ENCODE results near the gene ATP1A4. TPM values are rescaled to one million over a fixed set of nuclear protein-coding genes. Genes with fewer than 3 reads are reported as not detected.

Gene ATP1A4
- total and polyA plus RNA-seq, 2 of the 13 experiments (the other 11 are each of a cell fraction or from before 2014, with no cell fraction given) = not detected

DNA sequence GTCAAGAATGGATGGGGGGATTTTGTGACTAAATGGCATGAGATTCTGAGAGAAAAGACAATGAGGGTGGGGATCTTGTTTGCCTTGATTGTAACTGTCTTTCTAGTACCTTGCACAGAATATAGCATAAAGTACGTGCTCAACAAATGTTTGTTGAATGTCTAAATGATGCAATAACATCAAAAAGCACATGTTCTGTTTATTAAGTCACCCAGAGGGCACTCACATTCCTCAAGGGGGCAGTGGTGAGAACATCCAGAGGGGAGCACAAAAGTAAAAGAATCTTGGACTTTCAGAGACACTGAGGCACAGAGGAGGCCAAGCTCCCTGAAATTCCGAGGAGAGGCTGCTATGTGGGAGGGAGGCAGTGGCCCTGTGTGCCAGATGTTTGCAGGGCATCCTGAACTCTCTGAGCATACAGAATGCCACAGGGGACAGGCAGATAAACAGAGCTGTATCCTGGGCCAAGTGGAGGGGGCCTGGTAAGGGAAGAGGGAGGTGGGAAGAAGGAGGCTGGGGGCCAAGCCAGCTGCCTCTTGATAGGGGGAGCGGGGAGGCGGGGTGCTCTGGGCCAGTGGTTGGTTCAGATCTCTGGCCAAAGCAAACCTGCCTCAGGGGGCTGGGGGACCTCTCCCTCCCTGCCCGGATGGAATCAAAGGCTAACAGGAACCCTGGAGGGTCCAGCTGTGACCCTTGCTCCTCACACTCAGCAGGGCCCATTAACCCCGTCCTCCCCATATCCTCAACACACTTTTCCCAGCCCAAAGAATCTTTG, 42.3 kb upstream of the ATP1A4 start:
- Histone ChIP-seq H3K36me3 (replicated peaks in 1 of 2; ENCODE audit: control insufficient read depth in 1 of 2, insufficient read depth in 2 of 2, low read length in 2 of 2) (no peaks in the 10 kb centered on the region; a peak in 1 of 5 replicates), H3K27ac (ENCODE audit: extremely low read length, insufficient read depth, low read length) (peak overlapping the region; percentile 70), H3K4me3 (replicated peaks in 1 of 3; ENCODE audit: insufficient read depth in 1 of 3, low read depth in 2 of 3, low read length in 3 of 3) (peak overlapping the region in 2 of 3 experiments; percentile 19 to 38; a peak in 2 of 6 replicates), H3K9ac (ENCODE audit: insufficient read depth, low read depth, low read length) (peak overlapping the region; percentile 24; the same call in 1 of the 2 replicates), H3K9me3 (ENCODE audit: low read length) (no peaks in the 10 kb centered on the region), H2AFZ (ENCODE audit: low read length) (no peak overlapping the region), H3K4me1 (ENCODE audit: insufficient read depth, low read length) (peaks cover 75% of the 10 kb centered on the region), H3K27me3 (ENCODE audit: control insufficient read depth in 1 of 2, insufficient read depth in 2 of 2, low read length in 2 of 2) (no peaks in the 10 kb centered on the region), H3K79me2 (ENCODE audit: insufficient read depth, low read length) (no peaks in the 10 kb centered on the region), H4K20me1 (ENCODE audit: insufficient read depth, low read length) (no peaks in the 10 kb centered on the region), H3K4me2 (ENCODE audit: low read depth, low read length) (peak overlapping the region; percentile 79)
- ATAC-seq = peak; percentile 77
- ChIA-PET CTCF (ENCODE audit: low intra/inter-chr PET ratio, low total read pairs) (interaction anchor here (0.7 kb wide), 1 partner anchor 55 kb away, joined by 3 read pairs; no protein-coding TSS in a partner anchor), POLR2A (no interaction called here)
- 0% methylated on average over 5 of the region's 6 CpGs for WGBS (ENCODE audit: low lambda C conversion rate)
- intact Hi-C loops (cut with micrococcal nuclease; ENCODE audit: unreplicated experiment) (loop anchor here (2.0 kb wide), 1 partner anchor 144 kb away; no protein-coding TSS in a partner anchor), in situ Hi-C loops (cut with HindIII; ENCODE audit: extremely low pct_ligation_motif_present, low pct_unique_long_range_greater_than_20kb) (loop anchor here (10.0 kb wide), 1 partner anchor 106 kb away; no protein-coding TSS in a partner anchor)
- peak; percentile 80 for DNase-seq (ENCODE audit: low spot score)
- no TSS peak for BruUV-seq (replicated peaks)
- peak; percentile 79 for FAIRE-seq
- TF ChIP-seq, protein P1, sequence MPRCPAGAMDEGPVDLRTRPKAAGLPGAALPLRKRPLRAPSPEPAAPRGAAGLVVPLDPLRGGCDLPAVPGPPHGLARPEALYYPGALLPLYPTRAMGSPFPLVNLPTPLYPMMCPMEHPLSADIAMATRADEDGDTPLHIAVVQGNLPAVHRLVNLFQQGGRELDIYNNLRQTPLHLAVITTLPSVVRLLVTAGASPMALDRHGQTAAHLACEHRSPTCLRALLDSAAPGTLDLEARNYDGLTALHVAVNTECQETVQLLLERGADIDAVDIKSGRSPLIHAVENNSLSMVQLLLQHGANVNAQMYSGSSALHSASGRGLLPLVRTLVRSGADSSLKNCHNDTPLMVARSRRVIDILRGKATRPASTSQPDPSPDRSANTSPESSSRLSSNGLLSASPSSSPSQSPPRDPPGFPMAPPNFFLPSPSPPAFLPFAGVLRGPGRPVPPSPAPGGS (CRISPR knock-in tag; IDR thresholded peaks at IDR 0.05) = no peak
- TF ChIP-seq CEBPB (IDR thresholded peaks at IDR 0.05; ENCODE audit: borderline replicate concordance, low read depth, low read length) (peak; percentile 84; the same call in 1 of the 2 replicates), SNRNP70 (IDR thresholded peaks at IDR 0.05; ENCODE audit: low read depth, low read length) (no peak), DPF2 (CRISPR knock-in tag; IDR thresholded peaks at IDR 0.05; ENCODE audit: borderline replicate concordance, low read depth) (0 out of 2 replicates have a peak, but pooled peaks have one; percentile 13), CHD4 (IDR thresholded peaks at IDR 0.05; ENCODE audit: borderline replicate concordance, low read length) (0 out of 2 replicates have a peak, but pooled peaks have one; percentile 75), ZNF724P (CRISPR knock-in tag; IDR thresholded peaks at IDR 0.05; ENCODE audit: borderline replicate concordance) (no peak), JDP2 (CRISPR knock-in tag; IDR thresholded peaks at IDR 0.05; ENCODE audit: borderline replicate concordance) (no peak), NR2F6 (IDR thresholded peaks at IDR 0.05) (peak; percentile 56; the same call in 1 of the 2 replicates), NR2F6 (CRISPR knock-in tag; IDR thresholded peaks at IDR 0.05) (peak; percentile 42; the same call in 1 of the 2 replicates), BCL6 (CRISPR knock-in tag; IDR thresholded peaks at IDR 0.05) (no peak), POLR2G (IDR thresholded peaks at IDR 0.05; ENCODE audit: low read depth, low read length) (no peak)
- TF ChIP-seq, protein P2, sequence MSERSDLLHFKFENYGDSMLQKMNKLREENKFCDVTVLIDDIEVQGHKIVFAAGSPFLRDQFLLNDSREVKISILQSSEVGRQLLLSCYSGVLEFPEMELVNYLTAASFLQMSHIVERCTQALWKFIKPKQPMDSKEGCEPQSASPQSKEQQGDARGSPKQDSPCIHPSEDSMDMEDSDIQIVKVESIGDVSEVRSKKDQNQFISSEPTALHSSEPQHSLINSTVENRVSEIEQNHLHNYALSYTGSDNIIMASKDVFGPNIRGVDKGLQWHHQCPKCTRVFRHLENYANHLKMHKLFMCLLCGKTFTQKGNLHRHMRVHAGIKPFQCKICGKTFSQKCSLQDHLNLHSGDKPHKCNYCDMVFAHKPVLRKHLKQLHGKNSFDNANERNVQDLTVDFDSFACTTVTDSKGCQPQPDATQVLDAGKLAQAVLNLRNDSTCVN (CRISPR knock-in tag; IDR thresholded peaks at IDR 0.05; ENCODE audit: borderline replicate concordance) = no peak
- TF ChIP-seq, protein P3, sequence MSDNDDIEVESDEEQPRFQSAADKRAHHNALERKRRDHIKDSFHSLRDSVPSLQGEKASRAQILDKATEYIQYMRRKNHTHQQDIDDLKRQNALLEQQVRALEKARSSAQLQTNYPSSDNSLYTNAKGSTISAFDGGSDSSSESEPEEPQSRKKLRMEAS (IDR thresholded peaks at IDR 0.05) = peak; percentile 61; the same call in 1 of the 2 replicates
- TF ChIP-seq, protein P4, sequence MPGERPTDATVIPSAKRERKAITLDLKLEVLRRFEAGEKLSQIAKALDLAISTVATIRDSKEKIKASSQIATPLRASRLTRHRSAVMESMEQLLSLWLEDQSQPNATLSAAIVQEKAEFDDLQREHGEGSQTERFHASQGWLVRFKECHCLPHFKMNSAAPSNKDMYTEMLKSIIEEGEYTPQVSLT (CRISPR knock-in tag; IDR thresholded peaks at IDR 0.05; ENCODE audit: borderline replicate concordance, low read depth) = no peak
- TF ChIP-seq, protein P5, sequence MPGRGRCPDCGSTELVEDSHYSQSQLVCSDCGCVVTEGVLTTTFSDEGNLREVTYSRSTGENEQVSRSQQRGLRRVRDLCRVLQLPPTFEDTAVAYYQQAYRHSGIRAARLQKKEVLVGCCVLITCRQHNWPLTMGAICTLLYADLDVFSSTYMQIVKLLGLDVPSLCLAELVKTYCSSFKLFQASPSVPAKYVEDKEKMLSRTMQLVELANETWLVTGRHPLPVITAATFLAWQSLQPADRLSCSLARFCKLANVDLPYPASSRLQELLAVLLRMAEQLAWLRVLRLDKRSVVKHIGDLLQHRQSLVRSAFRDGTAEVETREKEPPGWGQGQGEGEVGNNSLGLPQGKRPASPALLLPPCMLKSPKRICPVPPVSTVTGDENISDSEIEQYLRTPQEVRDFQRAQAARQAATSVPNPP (CRISPR knock-in tag; IDR thresholded peaks at IDR 0.05) = no peak
- TF ChIP-seq, protein P6, sequence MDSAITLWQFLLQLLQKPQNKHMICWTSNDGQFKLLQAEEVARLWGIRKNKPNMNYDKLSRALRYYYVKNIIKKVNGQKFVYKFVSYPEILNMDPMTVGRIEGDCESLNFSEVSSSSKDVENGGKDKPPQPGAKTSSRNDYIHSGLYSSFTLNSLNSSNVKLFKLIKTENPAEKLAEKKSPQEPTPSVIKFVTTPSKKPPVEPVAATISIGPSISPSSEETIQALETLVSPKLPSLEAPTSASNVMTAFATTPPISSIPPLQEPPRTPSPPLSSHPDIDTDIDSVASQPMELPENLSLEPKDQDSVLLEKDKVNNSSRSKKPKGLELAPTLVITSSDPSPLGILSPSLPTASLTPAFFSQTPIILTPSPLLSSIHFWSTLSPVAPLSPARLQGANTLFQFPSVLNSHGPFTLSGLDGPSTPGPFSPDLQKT (CRISPR knock-in tag; IDR thresholded peaks at IDR 0.05; ENCODE audit: borderline replicate concordance) = no peak

Measured in HepG2 (cell line).